D721Med (cell line): ENCODE data around the gene AVPR2.

Experiments used
- DNase-seq: peaks from one replicate; pipeline ENCODE4 v3.0.0; 2011; ENCODE audit warnings: low spot score; ENCODE audit not compliant: insufficient read length
- FAIRE-seq: peaks from 2 replicates; lab custom pipeline; 2011; peaks lifted over from hg19 to GRCh38; lab: Jason Lieb, UNC
- TF ChIP-seq, protein P1 (sequence below): IDR thresholded peaks from 2 replicates; pipeline ENCODE4 v1.5.1; 2012; ENCODE audit warnings: mild to moderate bottlenecking, control low read depth; ENCODE audit not compliant: insufficient read depth; ENCODE audit errors: missing control alignments

AVPR2 gene

GRCh38 chrX:153927672-153927921, 23.1 kb downstream of the AVPR2 start:
- FAIRE-seq (no peak), DNase-seq (no peak)
- TF ChIP-seq, protein P1, sequence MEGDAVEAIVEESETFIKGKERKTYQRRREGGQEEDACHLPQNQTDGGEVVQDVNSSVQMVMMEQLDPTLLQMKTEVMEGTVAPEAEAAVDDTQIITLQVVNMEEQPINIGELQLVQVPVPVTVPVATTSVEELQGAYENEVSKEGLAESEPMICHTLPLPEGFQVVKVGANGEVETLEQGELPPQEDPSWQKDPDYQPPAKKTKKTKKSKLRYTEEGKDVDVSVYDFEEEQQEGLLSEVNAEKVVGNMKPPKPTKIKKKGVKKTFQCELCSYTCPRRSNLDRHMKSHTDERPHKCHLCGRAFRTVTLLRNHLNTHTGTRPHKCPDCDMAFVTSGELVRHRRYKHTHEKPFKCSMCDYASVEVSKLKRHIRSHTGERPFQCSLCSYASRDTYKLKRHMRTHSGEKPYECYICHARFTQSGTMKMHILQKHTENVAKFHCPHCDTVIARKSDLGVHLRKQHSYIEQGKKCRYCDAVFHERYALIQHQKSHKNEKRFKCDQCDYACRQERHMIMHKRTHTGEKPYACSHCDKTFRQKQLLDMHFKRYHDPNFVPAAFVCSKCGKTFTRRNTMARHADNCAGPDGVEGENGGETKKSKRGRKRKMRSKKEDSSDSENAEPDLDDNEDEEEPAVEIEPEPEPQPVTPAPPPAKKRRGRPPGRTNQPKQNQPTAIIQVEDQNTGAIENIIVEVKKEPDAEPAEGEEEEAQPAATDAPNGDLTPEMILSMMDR: no peak

DNA sequence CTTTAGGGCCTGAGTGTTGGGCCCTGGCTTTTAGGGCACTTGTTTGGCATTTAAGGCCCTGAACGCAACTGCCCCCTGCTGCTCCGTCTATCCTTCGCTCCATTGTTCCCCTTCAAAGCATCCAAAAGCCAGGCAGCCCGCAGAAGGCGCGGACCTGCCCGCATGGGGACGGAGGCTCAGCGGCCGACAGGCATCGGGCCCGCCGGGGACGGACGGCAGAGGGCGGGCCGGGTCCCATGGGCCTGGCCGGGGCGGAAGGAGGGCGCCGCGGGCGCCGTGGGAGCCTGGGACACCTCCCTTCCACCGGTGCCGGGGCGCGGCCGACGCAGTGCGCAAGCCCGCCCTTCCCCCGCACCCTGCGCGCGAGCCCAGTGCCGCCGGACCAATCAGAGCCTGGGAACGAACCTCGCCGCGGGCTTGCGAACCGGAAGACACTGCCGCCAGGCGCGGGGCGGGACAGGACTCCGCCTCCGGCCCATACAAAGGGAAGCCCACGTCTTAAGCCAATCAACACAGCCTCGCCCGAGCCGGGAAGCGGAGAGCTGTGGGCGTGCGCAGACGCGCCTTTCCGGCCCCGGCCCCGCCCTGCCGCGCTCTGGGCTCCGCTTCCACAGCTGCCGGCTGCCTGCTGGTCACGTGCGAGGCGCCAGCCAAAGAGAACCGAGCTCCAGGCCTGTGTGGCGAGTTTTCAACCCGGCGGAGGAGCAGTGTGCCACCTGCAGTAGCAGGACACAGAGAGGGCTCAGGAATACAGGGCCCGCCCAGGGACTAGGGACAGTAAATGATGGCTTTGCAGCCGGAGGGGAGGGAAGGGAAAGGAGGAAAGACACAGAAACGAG, 23.7 kb downstream of the AVPR2 start:
- TF ChIP-seq, protein P1: no peak
- FAIRE-seq (no peak), DNase-seq (peak; percentile 80)

GRCh38 chrX:153928846-153929245, 24.4 kb downstream of the AVPR2 start:
- DNase-seq (no peak), FAIRE-seq (no peak)
- TF ChIP-seq, protein P1: no peak

- TF ChIP-seq, protein P1: no peak
- DNase-seq (no peak), FAIRE-seq (no peak)
These were observed 25.1 kb downstream of the AVPR2 start for GRCh38 chrX:153929576-153929975.

- FAIRE-seq (no peak), DNase-seq (no peak)
- TF ChIP-seq, protein P1: no peak
These were observed 25.8 kb downstream of the AVPR2 start for GRCh38 chrX:153930011-153930910.

DNA sequence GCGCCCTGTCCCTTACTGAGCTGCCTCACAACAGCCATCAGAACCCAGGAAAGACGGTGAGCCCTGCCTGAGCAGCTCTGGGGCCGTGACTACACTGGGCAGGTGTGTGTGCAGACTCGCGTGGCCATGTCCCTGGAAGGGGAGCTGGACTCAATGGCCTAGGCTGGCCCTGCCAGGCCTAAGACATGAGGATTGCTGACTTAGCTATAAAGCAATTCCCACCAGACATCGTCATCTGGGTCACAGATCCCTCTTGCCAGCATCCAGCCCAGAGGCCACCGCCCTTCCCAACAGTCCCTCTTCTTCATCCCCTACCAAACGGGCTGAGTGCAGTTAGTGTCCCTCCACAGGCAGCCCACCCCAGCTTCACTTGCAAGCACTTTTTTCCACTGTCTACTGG, 26.7 kb downstream of the AVPR2 start:
- FAIRE-seq: no peak
- TF ChIP-seq, protein P1: no peak
- DNase-seq: no peak
